Measurements from ENCODE around the gene IRF8.
"Not testable (repeated sequence)": the region's sequence is repeated elsewhere in the genome, so short reads cannot be mapped to it uniquely, and the experiment has no call there.

DNA sequence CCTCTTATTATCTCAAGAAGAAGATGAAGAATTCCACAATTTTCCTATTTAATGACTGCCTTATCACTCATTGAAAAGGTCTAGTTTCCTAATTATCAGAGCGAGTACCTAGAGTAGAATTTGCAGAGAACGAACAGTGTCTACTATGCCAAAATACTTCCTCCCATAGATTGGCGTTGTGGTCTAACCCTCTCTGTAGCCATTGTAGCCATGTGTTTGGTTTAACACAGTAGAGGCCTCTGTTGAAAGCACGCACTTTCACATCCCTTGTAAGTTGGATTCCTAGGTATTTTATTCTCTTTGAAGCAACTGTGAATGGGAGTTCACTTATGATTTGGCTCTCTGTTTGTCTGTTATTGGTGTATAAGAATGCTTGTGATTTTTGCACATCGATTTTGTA is 24.9 kb upstream of the IRF8 start:
- TF ChIP-seq KLF16 (CRISPR knock-in tag; IDR thresholded peaks at IDR 0.05); ZSCAN12 (CRISPR knock-in tag; IDR thresholded peaks at IDR 0.05); BRCA1 (CRISPR knock-in tag; IDR thresholded peaks at IDR 0.05); CAMTA2 (CRISPR knock-in tag; IDR thresholded peaks at IDR 0.05; ENCODE audit: borderline replicate concordance); CENPX (CRISPR knock-in tag; IDR thresholded peaks at IDR 0.05): not testable (repeated sequence)

Measured in HepG2 (cell line).